HepG2 (cell line): ENCODE measurements around the gene METTL14. TPM values are rescaled to one million over a fixed set of nuclear protein-coding genes. Genes with fewer than 3 reads are reported as not detected.

Source experiments
- ADNP ChIP-seq: sonication (generic); formaldehyde crosslinking; IDR thresholded peaks from 2 replicates; pipeline ENCODE4 v1.4.0; 2020; ENCODE audit warnings: missing genetic modification reagents
- E2F2 ChIP-seq: sonication (generic); formaldehyde crosslinking; IDR thresholded peaks from 2 replicates; pipeline ENCODE4 v1.4.0; 2020; ENCODE audit warnings: missing genetic modification reagents, borderline replicate concordance
- GABPA ChIP-seq, 2 experiments: IDR thresholded peaks; 2 replicates each; pipeline ENCODE4 v1.6.1; 2011 to 2016; ENCODE audit warnings: low read depth in 2 of 2, low read length in 1 of 2, missing biosample characterization in 1 of 2, missing genetic modification characterization in 1 of 2
- GLI4 ChIP-seq: sonication (generic); formaldehyde crosslinking; IDR thresholded peaks from 2 replicates; pipeline ENCODE4 v1.5.1; 2020; ENCODE audit warnings: missing genetic modification reagents, mild to moderate bottlenecking, moderate library complexity, borderline replicate concordance
- KLF15 ChIP-seq: sonication (generic); formaldehyde crosslinking; IDR thresholded peaks from 2 replicates; pipeline ENCODE4 v1.8.1; 2023; ENCODE audit warnings: borderline replicate concordance, mild to moderate bottlenecking, inconsistent platforms, missing genetic modification reagents, mixed read lengths
- NCOA1 ChIP-seq: sonication (generic); formaldehyde crosslinking; IDR thresholded peaks from 2 replicates; pipeline ENCODE4 v1.9.0; 2021; ENCODE audit warnings: missing genetic modification reagents
- NFE2L2 ChIP-seq: fragments of 150-350 bp; IDR thresholded peaks from 2 replicates; pipeline ENCODE4 v1.6.1; 2014; ENCODE audit warnings: low read length
- SIN3B ChIP-seq: fragments of 150-350 bp; IDR thresholded peaks from 2 replicates; pipeline ENCODE4 v1.6.1; 2014; ENCODE audit warnings: low read length
- TGIF2 ChIP-seq: IDR thresholded peaks from 2 replicates; pipeline ENCODE4 v1.6.1; 2016; ENCODE audit warnings: control low read depth, missing compliant biosample characterization
- ZNF546 ChIP-seq: sonication (generic); formaldehyde crosslinking; conservative IDR thresholded peaks from 2 replicates; pipeline ENCODE4 v1.8.1; 2023; ENCODE audit warnings: mild to moderate bottlenecking, missing genetic modification reagents
- ZNF740 ChIP-seq: sonication (generic); formaldehyde crosslinking; IDR thresholded peaks from 2 replicates; pipeline ENCODE4 v1.4.0; 2020; ENCODE audit warnings: missing genetic modification reagents
- ZNF883 ChIP-seq: sonication (generic); formaldehyde crosslinking; IDR thresholded peaks from 2 replicates; pipeline ENCODE4 v1.5.1; 2020; ENCODE audit warnings: mild to moderate bottlenecking, missing genetic modification reagents; ENCODE audit errors: not compliant biosample characterization
- ZSCAN21 ChIP-seq: sonication (generic); formaldehyde crosslinking; IDR thresholded peaks from 2 replicates; pipeline ENCODE4 v1.8.0; 2022; ENCODE audit warnings: mild to moderate bottlenecking, missing genetic modification reagents, moderate library complexity, borderline replicate concordance
- ZSCAN25 ChIP-seq: sonication (generic); formaldehyde crosslinking; IDR thresholded peaks from 2 replicates; pipeline ENCODE4 v1.8.0; 2022; ENCODE audit warnings: mild to moderate bottlenecking, missing genetic modification reagents
- ZSCAN30 ChIP-seq: sonication (generic); formaldehyde crosslinking; IDR thresholded peaks from 2 replicates; pipeline ENCODE4 v1.5.0; 2020; ENCODE audit warnings: mild to moderate bottlenecking, missing genetic modification reagents
- polyA plus RNA-seq, 8 experiments: library from polyadenylated mRNA; depleted of rRNA in 3 of 8; stranded (reverse) in 7 of 8; unstranded in 1 of 8; fragments of >200 nt; fragmentation: Illumina TruSeq in 4 of 8; extraction: Trizol in 4 of 8; gene quantifications; 2 replicates each; pipeline versions ENCODE4 v1.2.1 to v1.2.3, GENCODE V29; 2011 to 2016; ENCODE audit warnings: low read depth in 4 of 8, missing spikeins in 1 of 8, mixed read lengths in 1 of 8; ENCODE audit not compliant: insufficient read depth in 1 of 8
- total RNA-seq, 5 experiments: library from RNA; depleted of rRNA; stranded (reverse); fragments of >200 nt; fragmentation: Illumina TruSeq; extraction: Trizol; gene quantifications; 2 replicates each; pipeline ENCODE4 v1.2.3, GENCODE V29; 2016; ENCODE audit warnings: low read depth in 1 of 5
- TF ChIP-seq, protein P1 (sequence below), 2 experiments: IDR thresholded peaks; 2 replicates each; pipeline ENCODE4 v1.6.1; 2011 to 2012; ENCODE audit warnings: low read length in 2 of 2, borderline replicate concordance in 1 of 2, low read depth in 1 of 2, mild to moderate bottlenecking in 1 of 2, moderate library complexity in 1 of 2
- TF ChIP-seq, protein P2 (sequence below): sonication (generic); formaldehyde crosslinking; IDR thresholded peaks from 2 replicates; pipeline ENCODE4 v1.4.0; 2020; ENCODE audit warnings: missing genetic modification reagents

METTL14 gene
- total and polyA plus RNA-seq, 2 of the 13 experiments (the other 11 are each of a cell fraction or from before 2014, with no cell fraction given): 11.6 to 44.9 TPM

DNA sequence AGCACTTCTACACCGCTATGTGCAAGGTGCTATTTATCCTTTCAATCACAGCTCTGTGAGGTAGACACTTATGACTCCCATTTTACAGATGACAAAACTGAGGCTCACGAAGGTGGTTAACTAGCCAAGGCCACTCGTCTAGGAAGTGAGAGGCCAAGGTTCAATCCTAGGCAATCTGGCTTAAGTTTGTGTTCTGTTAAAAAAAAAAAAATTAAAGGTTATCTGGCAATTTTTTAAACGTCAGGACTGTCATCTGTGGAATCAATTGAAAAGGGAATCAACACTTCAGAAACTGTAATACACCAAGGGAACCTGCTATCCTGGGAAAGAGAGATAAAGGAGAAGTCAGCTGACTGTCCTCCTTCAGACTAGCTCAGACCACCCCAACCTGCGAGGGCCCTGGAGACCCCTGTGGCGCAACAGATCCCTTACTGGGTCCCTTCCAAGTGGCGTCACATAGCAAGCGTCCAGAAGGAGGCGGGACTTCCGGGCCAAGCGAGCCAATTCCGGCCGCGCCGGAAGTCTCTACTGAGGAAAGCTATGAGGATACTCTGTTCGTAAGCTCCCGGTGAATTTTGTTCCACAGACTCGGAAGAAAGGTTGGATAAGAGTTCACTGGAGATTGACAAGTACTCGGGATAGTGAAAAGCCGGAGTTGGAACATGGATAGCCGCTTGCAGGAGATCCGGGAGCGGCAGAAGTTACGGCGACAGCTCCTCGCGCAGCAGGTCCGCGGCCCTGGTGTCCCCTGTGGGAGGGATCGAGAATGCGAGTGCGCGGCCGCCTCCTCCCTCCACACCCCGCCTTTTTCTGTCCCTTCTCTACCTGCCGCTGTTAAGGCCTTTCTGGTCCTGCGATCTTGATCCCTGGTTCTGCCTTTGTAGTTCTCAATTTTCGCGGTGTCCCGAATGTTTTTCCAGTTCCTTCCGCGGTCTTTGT lies at the start of gene METTL14 (continued):
- TF ChIP-seq, protein P1, sequence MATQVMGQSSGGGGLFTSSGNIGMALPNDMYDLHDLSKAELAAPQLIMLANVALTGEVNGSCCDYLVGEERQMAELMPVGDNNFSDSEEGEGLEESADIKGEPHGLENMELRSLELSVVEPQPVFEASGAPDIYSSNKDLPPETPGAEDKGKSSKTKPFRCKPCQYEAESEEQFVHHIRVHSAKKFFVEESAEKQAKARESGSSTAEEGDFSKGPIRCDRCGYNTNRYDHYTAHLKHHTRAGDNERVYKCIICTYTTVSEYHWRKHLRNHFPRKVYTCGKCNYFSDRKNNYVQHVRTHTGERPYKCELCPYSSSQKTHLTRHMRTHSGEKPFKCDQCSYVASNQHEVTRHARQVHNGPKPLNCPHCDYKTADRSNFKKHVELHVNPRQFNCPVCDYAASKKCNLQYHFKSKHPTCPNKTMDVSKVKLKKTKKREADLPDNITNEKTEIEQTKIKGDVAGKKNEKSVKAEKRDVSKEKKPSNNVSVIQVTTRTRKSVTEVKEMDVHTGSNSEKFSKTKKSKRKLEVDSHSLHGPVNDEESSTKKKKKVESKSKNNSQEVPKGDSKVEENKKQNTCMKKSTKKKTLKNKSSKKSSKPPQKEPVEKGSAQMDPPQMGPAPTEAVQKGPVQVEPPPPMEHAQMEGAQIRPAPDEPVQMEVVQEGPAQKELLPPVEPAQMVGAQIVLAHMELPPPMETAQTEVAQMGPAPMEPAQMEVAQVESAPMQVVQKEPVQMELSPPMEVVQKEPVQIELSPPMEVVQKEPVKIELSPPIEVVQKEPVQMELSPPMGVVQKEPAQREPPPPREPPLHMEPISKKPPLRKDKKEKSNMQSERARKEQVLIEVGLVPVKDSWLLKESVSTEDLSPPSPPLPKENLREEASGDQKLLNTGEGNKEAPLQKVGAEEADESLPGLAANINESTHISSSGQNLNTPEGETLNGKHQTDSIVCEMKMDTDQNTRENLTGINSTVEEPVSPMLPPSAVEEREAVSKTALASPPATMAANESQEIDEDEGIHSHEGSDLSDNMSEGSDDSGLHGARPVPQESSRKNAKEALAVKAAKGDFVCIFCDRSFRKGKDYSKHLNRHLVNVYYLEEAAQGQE (IDR thresholded peaks at IDR 0.05; ENCODE audit: borderline replicate concordance in 1 of 2, low read depth in 1 of 2, low read length in 2 of 2): no peak
- TF ChIP-seq ZSCAN21: no peak
- no peak for TF ChIP-seq GLI4 (CRISPR knock-in tag)
- TF ChIP-seq ZSCAN25 (CRISPR knock-in tag): peak; percentile 89; the same call in 1 of the 2 replicates
- TF ChIP-seq ZNF740 (CRISPR knock-in tag): 0 out of 2 replicates have a peak, but pooled peaks have one; percentile 42
- no peak for TF ChIP-seq ZSCAN30 (CRISPR knock-in tag)
- no peak for TF ChIP-seq SIN3B
- no peak for TF ChIP-seq NFE2L2
- peak; percentile 66; the same call in 1 of the 2 replicates for TF ChIP-seq NCOA1 (CRISPR knock-in tag)
- TF ChIP-seq GABPA (IDR thresholded peaks at IDR 0.05; ENCODE audit: low read depth, low read length): peak; percentile 84
- TF ChIP-seq GABPA (CRISPR knock-in tag; IDR thresholded peaks at IDR 0.05; ENCODE audit: low read depth): peak; percentile 98
- no peak; the same call in 1 of the 2 replicates for TF ChIP-seq ZNF546 (CRISPR knock-in tag)
- no peak for TF ChIP-seq KLF15
- peak; percentile 48; the same call in 1 of the 2 replicates for TF ChIP-seq E2F2 (CRISPR knock-in tag)
- TF ChIP-seq, protein P2, sequence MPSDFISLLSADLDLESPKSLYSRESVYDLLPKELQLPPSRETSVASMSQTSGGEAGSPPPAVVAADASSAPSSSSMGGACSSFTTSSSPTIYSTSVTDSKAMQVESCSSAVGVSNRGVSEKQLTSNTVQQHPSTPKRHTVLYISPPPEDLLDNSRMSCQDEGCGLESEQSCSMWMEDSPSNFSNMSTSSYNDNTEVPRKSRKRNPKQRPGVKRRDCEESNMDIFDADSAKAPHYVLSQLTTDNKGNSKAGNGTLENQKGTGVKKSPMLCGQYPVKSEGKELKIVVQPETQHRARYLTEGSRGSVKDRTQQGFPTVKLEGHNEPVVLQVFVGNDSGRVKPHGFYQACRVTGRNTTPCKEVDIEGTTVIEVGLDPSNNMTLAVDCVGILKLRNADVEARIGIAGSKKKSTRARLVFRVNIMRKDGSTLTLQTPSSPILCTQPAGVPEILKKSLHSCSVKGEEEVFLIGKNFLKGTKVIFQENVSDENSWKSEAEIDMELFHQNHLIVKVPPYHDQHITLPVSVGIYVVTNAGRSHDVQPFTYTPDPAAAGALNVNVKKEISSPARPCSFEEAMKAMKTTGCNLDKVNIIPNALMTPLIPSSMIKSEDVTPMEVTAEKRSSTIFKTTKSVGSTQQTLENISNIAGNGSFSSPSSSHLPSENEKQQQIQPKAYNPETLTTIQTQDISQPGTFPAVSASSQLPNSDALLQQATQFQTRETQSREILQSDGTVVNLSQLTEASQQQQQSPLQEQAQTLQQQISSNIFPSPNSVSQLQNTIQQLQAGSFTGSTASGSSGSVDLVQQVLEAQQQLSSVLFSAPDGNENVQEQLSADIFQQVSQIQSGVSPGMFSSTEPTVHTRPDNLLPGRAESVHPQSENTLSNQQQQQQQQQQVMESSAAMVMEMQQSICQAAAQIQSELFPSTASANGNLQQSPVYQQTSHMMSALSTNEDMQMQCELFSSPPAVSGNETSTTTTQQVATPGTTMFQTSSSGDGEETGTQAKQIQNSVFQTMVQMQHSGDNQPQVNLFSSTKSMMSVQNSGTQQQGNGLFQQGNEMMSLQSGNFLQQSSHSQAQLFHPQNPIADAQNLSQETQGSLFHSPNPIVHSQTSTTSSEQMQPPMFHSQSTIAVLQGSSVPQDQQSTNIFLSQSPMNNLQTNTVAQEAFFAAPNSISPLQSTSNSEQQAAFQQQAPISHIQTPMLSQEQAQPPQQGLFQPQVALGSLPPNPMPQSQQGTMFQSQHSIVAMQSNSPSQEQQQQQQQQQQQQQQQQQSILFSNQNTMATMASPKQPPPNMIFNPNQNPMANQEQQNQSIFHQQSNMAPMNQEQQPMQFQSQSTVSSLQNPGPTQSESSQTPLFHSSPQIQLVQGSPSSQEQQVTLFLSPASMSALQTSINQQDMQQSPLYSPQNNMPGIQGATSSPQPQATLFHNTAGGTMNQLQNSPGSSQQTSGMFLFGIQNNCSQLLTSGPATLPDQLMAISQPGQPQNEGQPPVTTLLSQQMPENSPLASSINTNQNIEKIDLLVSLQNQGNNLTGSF: peak; percentile 65; the same call in 1 of the 2 replicates
- TF ChIP-seq ZNF883: peak; percentile 63
- TF ChIP-seq ADNP (CRISPR knock-in tag): peak; percentile 96
- no peak for TF ChIP-seq TGIF2 (CRISPR knock-in tag)
